Measurements from ENCODE around the gene LMF1. TPM values are rescaled to one million over a fixed set of nuclear protein-coding genes. Genes with fewer than 3 reads are reported as not detected.

Gene LMF1
- polyA plus RNA-seq, 3 donors, result 5.9 to 14.7 (median 10.6) TPM

GRCh38 chr16:900211-900610, 70.6 kb downstream of the LMF1 start:
- no peak overlapping the region for H3K4me2 ChIP-seq (replicated peaks; ENCODE audit: extremely low read depth, low read length, poor library complexity, severe bottlenecking)
- DNase-seq, result no peak
- Mint-ChIP-seq H3K4me1 (no peaks in the 10 kb centered on the region), H3K36me3 (peaks cover 0 to 5% of the 10 kb centered on the region in 2 donors), H3K27me3 (ENCODE audit: low read depth in 3 of 3) (no peaks in the 10 kb centered on the region), H3K27ac (no peak overlapping the region), H3K4me3 (no peak overlapping the region), H3K9me3 (peaks cover 4 to 12% (median 9%) of the 10 kb centered on the region in 7 donors)
- no peaks in the 10 kb centered on the region for H3K27me3 ChIP-seq (ENCODE audit: control insufficient read depth in 2 of 2, insufficient read depth in 2 of 2, low read length in 2 of 2)
- peaks cover 0 to 4% of the 10 kb centered on the region in 2 donors for H3K9me3 ChIP-seq (replicated peaks in 1 of 2; ENCODE audit: control insufficient read depth in 1 of 2, insufficient read depth in 1 of 2, low read length in 2 of 2)
- WGBS (ENCODE audit: insufficient coverage), result 97% methylated on average over 3 of the region's 7 CpGs
- no peak for TF ChIP-seq CTCF (IDR thresholded peaks at IDR 0.05)
- no peaks in the 10 kb centered on the region for H4K20me1 ChIP-seq (ENCODE audit: insufficient read depth, low read length)
- no peaks in the 10 kb centered on the region for H3K4me1 ChIP-seq (ENCODE audit: control insufficient read depth in 1 of 2, insufficient read depth in 2 of 2, low read length in 2 of 2)
- no peak overlapping the region for H2AFZ ChIP-seq (ENCODE audit: insufficient read depth, low read depth, low read length, poor library complexity, severe bottlenecking)
- H3K36me3 ChIP-seq (replicated peaks in 1 of 2; ENCODE audit: control insufficient read depth in 1 of 2, insufficient read depth in 2 of 2, low read length in 2 of 2), result no peaks in the 10 kb centered on the region
- no peak overlapping the region for H3K27ac ChIP-seq (ENCODE audit: low read depth in 1 of 2, low read length in 2 of 2)
- no peak overlapping the region for H3K9ac ChIP-seq (ENCODE audit: insufficient read depth, low read length, poor library complexity, severe bottlenecking)
- intact Hi-C loops (cut with micrococcal nuclease), result no loop called here
- H3K4me3 ChIP-seq (replicated peaks in 1 of 3; ENCODE audit: low read depth in 2 of 3, low read length in 3 of 3), result no peak overlapping the region
- no peaks in the 10 kb centered on the region for H3K79me2 ChIP-seq (ENCODE audit: insufficient read depth, low read length)

- TF ChIP-seq CTCF (IDR thresholded peaks at IDR 0.05), result no peak
- WGBS (ENCODE audit: insufficient coverage), result 93% methylated on average over 16 of the region's 24 CpGs
- no peak overlapping the region for H3K4me3 ChIP-seq (replicated peaks in 1 of 3; ENCODE audit: low read depth in 2 of 3, low read length in 3 of 3)
- H3K4me3 Mint-ChIP-seq, result no peak overlapping the region
- H3K27ac Mint-ChIP-seq, result no peak overlapping the region
- no peaks in the 10 kb centered on the region for H4K20me1 ChIP-seq (ENCODE audit: insufficient read depth, low read length)
- H3K4me2 ChIP-seq (replicated peaks; ENCODE audit: extremely low read depth, low read length, poor library complexity, severe bottlenecking), result no peak overlapping the region
- H3K9me3 Mint-ChIP-seq, result peaks cover 0 to 7% (median 4%) of the 10 kb centered on the region in 7 donors
- intact Hi-C loops (cut with micrococcal nuclease), result no loop called here
- H2AFZ ChIP-seq (ENCODE audit: insufficient read depth, low read depth, low read length, poor library complexity, severe bottlenecking), result no peak overlapping the region
- no peaks in the 10 kb centered on the region for H3K4me1 Mint-ChIP-seq
- peaks cover 0 to 5% of the 10 kb centered on the region in 2 donors for H3K36me3 Mint-ChIP-seq
- no peaks in the 10 kb centered on the region for H3K27me3 Mint-ChIP-seq (ENCODE audit: low read depth in 3 of 3)
- H3K4me1 ChIP-seq (ENCODE audit: control insufficient read depth in 1 of 2, insufficient read depth in 2 of 2, low read length in 2 of 2), result no peaks in the 10 kb centered on the region
- no peaks in the 10 kb centered on the region for H3K79me2 ChIP-seq (ENCODE audit: insufficient read depth, low read length)
- no peaks in the 10 kb centered on the region for H3K9me3 ChIP-seq (replicated peaks in 1 of 2; ENCODE audit: control insufficient read depth in 1 of 2, insufficient read depth in 1 of 2, low read length in 2 of 2)
- H3K36me3 ChIP-seq (replicated peaks in 1 of 2; ENCODE audit: control insufficient read depth in 1 of 2, insufficient read depth in 2 of 2, low read length in 2 of 2), result no peaks in the 10 kb centered on the region
- no peak overlapping the region for H3K9ac ChIP-seq (ENCODE audit: insufficient read depth, low read length, poor library complexity, severe bottlenecking)
- H3K27me3 ChIP-seq (ENCODE audit: control insufficient read depth in 2 of 2, insufficient read depth in 2 of 2, low read length in 2 of 2), result no peaks in the 10 kb centered on the region
- DNase-seq, result no peak
- no peak overlapping the region for H3K27ac ChIP-seq (ENCODE audit: low read depth in 1 of 2, low read length in 2 of 2)
Measured at GRCh38 chr16:899683-900060, 71.1 kb downstream of the LMF1 start.

All from CD14-positive monocyte (primary cell).